ENCODE measurements around the gene SIAH1. TPM values are rescaled to one million over a fixed set of nuclear protein-coding genes. Genes with fewer than 3 reads are reported as not detected.

SIAH1 gene
- total and polyA plus RNA-seq, 10 of the 15 experiments (the other 5 are each of a cell fraction or from before 2014, with no cell fraction given) = 5.1 to 21.1 (median 13.9) TPM

GRCh38 chr16:48367441-48368049, 17.7 kb downstream of the SIAH1 start (continued):
- TF ChIP-seq MEF2A (IDR thresholded peaks at IDR 0.05; ENCODE audit: insufficient read depth, low read depth, low read length) = no peak
- TF ChIP-seq CBX5 (IDR thresholded peaks at IDR 0.05; ENCODE audit: low read depth) = no peak

- intact Hi-C loops (cut with micrococcal nuclease; ENCODE audit: unreplicated experiment) = loop anchor here (1.0 to 5.0 kb wide), 4 partner anchors 18 to 244 kb away; partner anchors contain the start of genes N4BP1 and SIAH1
- 0 out of 2 replicates have a peak, but pooled peaks have one; percentile 12 for TF ChIP-seq IRF4 (IDR thresholded peaks at IDR 0.05; ENCODE audit: low read depth, low read length)
- TF ChIP-seq NFYB (IDR thresholded peaks at IDR 0.05; ENCODE audit: insufficient read depth, low read depth, low read length) = no peak
- peak; percentile 72; the same call in 1 of the 2 replicates for TF ChIP-seq MTA3 (IDR thresholded peaks at IDR 0.05; ENCODE audit: borderline replicate concordance, low read length)
- TF ChIP-seq NFIC (IDR thresholded peaks at IDR 0.05; ENCODE audit: low read depth, low read length) = peak; percentile 77
- peak; percentile 57 to 68; a peak in 3 of 4 replicates for TF ChIP-seq BHLHE40 (IDR thresholded peaks at IDR 0.05; ENCODE audit: borderline replicate concordance in 1 of 2, low read depth in 2 of 2, low read length in 1 of 2)
- TF ChIP-seq SMAD1 (IDR thresholded peaks at IDR 0.05; ENCODE audit: low read depth, partially characterized antibody) = peak; percentile 75
- TF ChIP-seq RB1 (IDR thresholded peaks at IDR 0.05; ENCODE audit: borderline replicate concordance) = peak; percentile 12; the same call in 1 of the 2 replicates
- peak; percentile 33 for TF ChIP-seq POLR2A (IDR thresholded peaks at IDR 0.05; ENCODE audit: low read depth, low read length)
- TF ChIP-seq PAX5 (IDR thresholded peaks at IDR 0.05; ENCODE audit: borderline replicate concordance, low read depth, low read length) = peak; percentile 55
- TF ChIP-seq NR2C2 (IDR thresholded peaks at IDR 0.05; ENCODE audit: borderline replicate concordance, control insufficient read depth, insufficient read length, low read depth) = no peak
- no peak for TF ChIP-seq ZNF274 (IDR thresholded peaks at IDR 0.05; ENCODE audit: insufficient read depth, insufficient read length)
- TF ChIP-seq IKZF2 (IDR thresholded peaks at IDR 0.05) = peak; percentile 55 to 64; a peak in 3 of 4 replicates
- peak; percentile 51; the same call in 1 of the 2 replicates for TF ChIP-seq EED (IDR thresholded peaks at IDR 0.05; ENCODE audit: low read depth)
- TF ChIP-seq EP300 (IDR thresholded peaks at IDR 0.05; ENCODE audit: borderline replicate concordance in 1 of 2, control insufficient read depth in 1 of 2, low read depth in 2 of 2, low read length in 2 of 2) = peak; percentile 6 to 47; a peak in 2 of 4 replicates
- TF ChIP-seq DPF2 (IDR thresholded peaks at IDR 0.05) = no peak
- TF ChIP-seq KDM1A (IDR thresholded peaks at IDR 0.05; ENCODE audit: borderline replicate concordance) = no peak
- peak; percentile 59 for TF ChIP-seq SKIL (IDR thresholded peaks at IDR 0.05; ENCODE audit: low read depth, poor library complexity, severe bottlenecking)
Observed at GRCh38 chr16:48366165-48367093, 18.8 kb downstream of the SIAH1 start.

More at GRCh38 chr16:48366165-48367093, 18.8 kb downstream of the SIAH1 start:
- peaks cover 12% of the 10 kb centered on the region for H3K4me1 ChIP-seq (ENCODE audit: control insufficient read depth, insufficient read depth, low read length)
- in situ Hi-C loops (cut with MboI) = no loop called here
- H3K9ac ChIP-seq (ENCODE audit: control insufficient read depth, insufficient read depth, low read length) = peak overlapping the region; percentile 69
- ChIA-PET SMC1A (ENCODE audit: uncharacterized antibody, unreplicated experiment) (interaction anchor here (0.8 to 7.5 kb wide), 11 partner anchors 11 to 264 kb away, joined by 3 to 112 read pairs (median 3); partner anchors contain the start of gene SIAH1), CTCF (interaction anchor here (0.6 to 3.6 kb wide), 13 partner anchors 9 to 264 kb away, joined by 3 to 16 read pairs (median 4); no protein-coding TSS in a partner anchor), RAD21 (ENCODE audit: unreplicated experiment) (interaction anchor here (0.8 to 4.5 kb wide), 10 partner anchors 10 to 263 kb away, joined by 3 to 30 read pairs (median 7); partner anchors contain the start of gene SIAH1), POLR2A (interaction anchor here (0.5 to 2.6 kb wide), 10 partner anchors 11 to 244 kb away, joined by 3 to 9 read pairs (median 6); partner anchors contain the start of genes N4BP1 and SIAH1)
- no peaks in the 10 kb centered on the region for H3K9me3 ChIP-seq (replicated peaks; ENCODE audit: control insufficient read depth, insufficient read depth, low read length)
- no peaks in the 10 kb centered on the region for H3K27me3 ChIP-seq (replicated peaks in 1 of 2; ENCODE audit: control insufficient read depth in 2 of 2, insufficient read depth in 2 of 2, low read length in 1 of 2)
- WGBS (ENCODE audit: insufficient coverage, insufficient replicate concordance, low lambda C conversion rate, missing lambda C conversion rate) = 7% methylated on average over 21 of the region's 21 CpGs
- peak overlapping the region; percentile 84 for H3K4me2 ChIP-seq (ENCODE audit: control insufficient read depth, insufficient read depth)
- BruUV-seq (replicated peaks) = TSS peak; percentile 72
- ATAC-seq = peak; percentile 85
- peaks cover 3% of the 10 kb centered on the region in 2 experiments; a peak in 1 of 4 replicates for H3K36me3 ChIP-seq (ENCODE audit: control insufficient read depth in 2 of 2, insufficient read depth in 2 of 2, low read length in 1 of 2)
- H3K27ac ChIP-seq (ENCODE audit: control insufficient read depth, insufficient read depth) = peak overlapping the region; percentile 90
- H4K20me1 ChIP-seq (ENCODE audit: control insufficient read depth, insufficient read depth) = no peaks in the 10 kb centered on the region
- peak overlapping the region; percentile 64 for H3K4me3 ChIP-seq
- H2AFZ ChIP-seq (ENCODE audit: control insufficient read depth, low read depth, low read length) = peak overlapping the region; percentile 9
- no peak for FAIRE-seq
- peak; percentile 68 for DNase-seq (ENCODE audit: low read depth, low spot score)
- peaks cover 82% of the 10 kb centered on the region for H3K79me2 ChIP-seq (ENCODE audit: control insufficient read depth, insufficient read depth, low read length)

Measured in GM12878 (cell line).